NB4 (cell line): ENCODE results near the gene TSBP1.

Source experiments
- POLR2A ChIP-seq: IDR thresholded peaks from 2 replicates; pipeline ENCODE4 v1.6.1; 2011; ENCODE audit warnings: mild to moderate bottlenecking; ENCODE audit not compliant: insufficient read length; ENCODE audit errors: extremely low read depth
- TF ChIP-seq, protein P1 (sequence below): IDR thresholded peaks from one replicate; pipeline ENCODE4 v1.5.1; 2012; ENCODE audit warnings: low read depth, low read length
- TF ChIP-seq, protein P2 (sequence below): IDR thresholded peaks from 2 replicates; pipeline ENCODE4 v1.6.1; 2011; ENCODE audit warnings: low read depth, low read length

GRCh38 chr6:32411566-32412327, 40.0 kb upstream of the TSBP1 start:
- TF ChIP-seq, protein P1, sequence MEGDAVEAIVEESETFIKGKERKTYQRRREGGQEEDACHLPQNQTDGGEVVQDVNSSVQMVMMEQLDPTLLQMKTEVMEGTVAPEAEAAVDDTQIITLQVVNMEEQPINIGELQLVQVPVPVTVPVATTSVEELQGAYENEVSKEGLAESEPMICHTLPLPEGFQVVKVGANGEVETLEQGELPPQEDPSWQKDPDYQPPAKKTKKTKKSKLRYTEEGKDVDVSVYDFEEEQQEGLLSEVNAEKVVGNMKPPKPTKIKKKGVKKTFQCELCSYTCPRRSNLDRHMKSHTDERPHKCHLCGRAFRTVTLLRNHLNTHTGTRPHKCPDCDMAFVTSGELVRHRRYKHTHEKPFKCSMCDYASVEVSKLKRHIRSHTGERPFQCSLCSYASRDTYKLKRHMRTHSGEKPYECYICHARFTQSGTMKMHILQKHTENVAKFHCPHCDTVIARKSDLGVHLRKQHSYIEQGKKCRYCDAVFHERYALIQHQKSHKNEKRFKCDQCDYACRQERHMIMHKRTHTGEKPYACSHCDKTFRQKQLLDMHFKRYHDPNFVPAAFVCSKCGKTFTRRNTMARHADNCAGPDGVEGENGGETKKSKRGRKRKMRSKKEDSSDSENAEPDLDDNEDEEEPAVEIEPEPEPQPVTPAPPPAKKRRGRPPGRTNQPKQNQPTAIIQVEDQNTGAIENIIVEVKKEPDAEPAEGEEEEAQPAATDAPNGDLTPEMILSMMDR: no peak
- TF ChIP-seq POLR2A: no peak
- TF ChIP-seq, protein P2, sequence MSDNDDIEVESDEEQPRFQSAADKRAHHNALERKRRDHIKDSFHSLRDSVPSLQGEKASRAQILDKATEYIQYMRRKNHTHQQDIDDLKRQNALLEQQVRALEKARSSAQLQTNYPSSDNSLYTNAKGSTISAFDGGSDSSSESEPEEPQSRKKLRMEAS: no peak
